Smooth muscle cell of the umbilical artery (primary cell): ENCODE data around the gene NBPF20. TPM values are rescaled to one million over a fixed set of nuclear protein-coding genes. Genes with fewer than 3 reads are reported as not detected.

ENCODE experiments used
- total RNA-seq: library from RNA; depleted of rRNA; stranded (reverse); fragments of >200 nt; gene quantifications from 2 replicates; pipeline ENCODE4 v1.2.3, GENCODE V29; 2014

Gene NBPF20, protein sequence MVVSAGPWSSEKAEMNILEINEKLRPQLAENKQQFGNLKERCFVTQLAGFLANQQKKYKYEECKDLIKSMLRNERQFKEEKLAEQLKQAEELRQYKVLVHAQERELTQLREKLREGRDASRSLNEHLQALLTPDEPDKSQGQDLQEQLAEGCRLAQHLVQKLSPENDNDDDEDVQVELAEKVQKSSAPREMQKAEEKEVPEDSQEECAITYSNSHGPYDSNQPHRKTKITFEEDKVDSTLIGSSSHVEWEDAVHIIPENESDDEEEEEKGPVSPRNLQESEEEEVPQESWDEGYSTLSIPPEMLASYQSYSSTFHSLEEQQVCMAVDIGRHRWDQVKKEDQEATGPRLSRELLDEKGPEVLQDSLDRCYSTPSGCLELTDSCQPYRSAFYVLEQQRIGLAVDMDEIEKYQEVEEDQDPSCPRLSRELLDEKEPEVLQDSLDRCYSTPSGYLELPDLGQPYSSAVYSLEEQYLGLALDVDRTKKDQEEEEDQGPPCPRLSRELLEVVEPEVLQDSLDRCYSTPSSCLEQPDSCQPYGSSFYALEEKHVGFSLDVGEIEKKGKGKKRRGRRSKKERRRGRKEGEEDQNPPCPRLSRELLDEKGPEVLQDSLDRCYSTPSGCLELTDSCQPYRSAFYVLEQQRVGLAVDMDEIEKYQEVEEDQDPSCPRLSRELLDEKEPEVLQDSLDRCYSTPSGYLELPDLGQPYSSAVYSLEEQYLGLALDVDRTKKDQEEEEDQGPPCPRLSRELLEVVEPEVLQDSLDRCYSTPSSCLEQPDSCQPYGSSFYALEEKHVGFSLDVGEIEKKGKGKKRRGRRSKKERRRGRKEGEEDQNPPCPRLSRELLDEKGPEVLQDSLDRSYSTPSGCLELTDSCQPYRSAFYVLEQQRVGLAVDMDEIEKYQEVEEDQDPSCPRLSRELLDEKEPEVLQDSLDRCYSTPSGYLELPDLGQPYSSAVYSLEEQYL (N-terminal part only)
- total RNA-seq = 3.0 and 9.5 TPM in 2 replicates

DNA sequence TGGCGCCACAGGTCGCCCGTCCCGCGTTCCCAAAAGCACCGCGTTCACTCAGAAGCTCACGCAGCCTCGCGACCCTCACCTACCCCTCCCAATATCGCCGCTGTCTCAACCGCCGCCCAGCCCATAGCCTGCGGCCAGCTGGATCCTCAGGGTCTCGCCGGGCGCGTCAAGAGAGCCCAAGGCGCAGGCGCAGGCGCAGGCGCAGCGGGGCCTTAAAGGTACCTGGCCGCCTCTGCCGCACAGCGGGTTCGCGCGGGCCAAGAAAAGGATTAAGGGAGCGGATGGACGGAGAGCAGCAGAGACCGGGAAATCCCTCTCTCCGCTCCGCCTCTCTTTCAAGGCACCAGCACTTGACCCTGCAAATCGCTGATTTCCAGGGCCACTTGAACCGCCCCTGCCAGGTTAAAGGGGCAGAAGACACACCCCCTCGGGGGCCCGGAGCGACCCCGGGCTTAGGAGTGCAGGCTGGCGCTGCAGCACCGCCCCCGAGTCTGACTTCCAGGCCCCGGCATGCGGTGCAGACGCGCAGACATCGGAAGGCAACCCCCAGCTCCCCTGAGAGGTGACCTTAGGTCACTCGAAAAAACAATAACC, at the start of gene NBPF20:
Gene NBPF20 (minus strand): TSS at position 168 of the 594 bp plus-strand sequence. CDS start 20,331 bp downstream, outside the sequence.

Other genes starting within 250 kb of the NBPF20 start
- gene PPIAL4D, start 183.4 kb downstream of the NBPF20 start, total RNA-seq = not detected in 2 replicates
- gene GPR89A, start 182.4 kb upstream of the NBPF20 start, total RNA-seq = 30.6 and 43.7 TPM in 2 replicates